A549 (cell line): ENCODE measurements around the gene ESR1. TPM values are rescaled to one million over a fixed set of nuclear protein-coding genes. Genes with fewer than 3 reads are reported as not detected.

Experiments
- ATAC-seq, 2 experiments: fragments of 200-7000 bp in 1 of 2; fragments of >200 bp in 1 of 2; cut with Nextera tagmentation in 1 of 2; cut with Tn5 transposase in 1 of 2; 3 replicates each; pipeline versions ENCODE4 v1.8.0 to v1.9.1; 2018 to 2020; ENCODE audit warnings: mild to moderate bottlenecking in 1 of 2, moderate library complexity in 1 of 2
- CTCF ChIA-PET: fragments of 300-600 bp; sonication (Branson Sonifier 250); formaldehyde crosslinking; extraction: SDS; loops from one replicate; lab custom pipeline; 2021; ENCODE audit warnings: antibody characterized with exemption, inconsistent platforms; lab: Yijun Ruan, JAX
- POLR2A ChIA-PET: fragments of 350-600 bp; formaldehyde crosslinking; extraction: SDS; loops from one replicate; lab custom pipeline; 2021; ENCODE audit warnings: antibody characterized with exemption, inconsistent platforms; lab: Yijun Ruan, JAX
- DNase-seq, 2 experiments: peaks; one replicate each; pipeline versions ENCODE4 v3.0.0 to v3.0.0-alpha.2; 2011 to 2016; ENCODE audit warnings: low read depth in 1 of 2, low spot score in 1 of 2
- FAIRE-seq: peaks from 2 replicates; lab custom pipeline; 2011; peaks lifted over from hg19 to GRCh38; lab: Jason Lieb, UNC
- H3K27ac ChIP-seq, 2 experiments: fragments of >200 bp; sonication (Bioruptor Twin); formaldehyde crosslinking; 3 replicates each; pipeline ENCODE4 v1.5.1; 2016 to 2017
- H3K4me1 ChIP-seq: fragments of >200 bp; sonication (Bioruptor Twin); formaldehyde crosslinking; 3 replicates; pipeline ENCODE4 v1.6.1; 2016
- H3K4me2 ChIP-seq: fragments of >200 bp; sonication (Bioruptor Twin); formaldehyde crosslinking; 3 replicates; pipeline ENCODE4 v1.6.1; 2016
- H3K4me3 ChIP-seq: fragments of >200 bp; sonication (Bioruptor Twin); formaldehyde crosslinking; 3 replicates; pipeline ENCODE4 v1.5.1; 2016
- H3K9me3 ChIP-seq: fragments of >200 bp; sonication (Bioruptor Twin); formaldehyde crosslinking; 3 replicates; pipeline ENCODE4 v1.6.1; 2016
- BHLHE40 ChIP-seq: IDR thresholded peaks from 2 replicates; pipeline ENCODE4 v1.6.1; 2012; ENCODE audit warnings: low read depth, low read length, inconsistent platforms
- CBX2 ChIP-seq: fragments of 200-600 bp; sonication (generic); IDR thresholded peaks from 2 replicates; pipeline ENCODE4 v1.6.1; 2016; ENCODE audit warnings: low read depth, mild to moderate bottlenecking, borderline replicate concordance
- CHD2 ChIP-seq: fragments of 150-350 bp; IDR thresholded peaks from 2 replicates; pipeline ENCODE4 v1.6.1; 2014; ENCODE audit warnings: low read length; ENCODE audit not compliant: partially characterized antibody
- EP300 ChIP-seq, 2 experiments: fragments of >200 bp; sonication (Bioruptor Twin); formaldehyde crosslinking; IDR thresholded peaks; 2 replicates in 1 of 2; 3 replicates in 1 of 2; pipeline ENCODE4 v1.6.1; 2016 to 2017
- HDAC2 ChIP-seq: fragments of 200-600 bp; sonication (generic); IDR thresholded peaks from 2 replicates; pipeline ENCODE4 v1.6.1; 2016
- KDM5A ChIP-seq: fragments of 200-600 bp; sonication (generic); IDR thresholded peaks from 2 replicates; pipeline ENCODE4 v1.6.1; 2016; ENCODE audit warnings: antibody characterized with exemption, mild to moderate bottlenecking
- MAFK ChIP-seq: fragments of 450-650 bp; IDR thresholded peaks from 2 replicates; pipeline ENCODE4 v1.6.1; 2014; ENCODE audit not compliant: partially characterized antibody
- MYC ChIP-seq: IDR thresholded peaks from 2 replicates; pipeline ENCODE4 v1.6.1; 2012; ENCODE audit warnings: mild to moderate bottlenecking, inconsistent platforms, low read length, improper control_type of control experiment, borderline replicate concordance
- NFE2L2 ChIP-seq: fragments of 150-350 bp; conservative IDR thresholded peaks from 2 replicates; pipeline ENCODE4 v1.6.1; 2014; ENCODE audit warnings: low read length
- NR3C1 ChIP-seq: fragments of >200 bp; sonication (Bioruptor Twin); formaldehyde crosslinking; IDR thresholded peaks from 3 replicates; pipeline ENCODE4 v1.6.1; 2017
- PHF8 ChIP-seq: fragments of 200-600 bp; sonication (generic); IDR thresholded peaks from 2 replicates; pipeline ENCODE4 v1.6.1; 2016; ENCODE audit warnings: low read depth, mild to moderate bottlenecking, antibody characterized with exemption, moderate library complexity, borderline replicate concordance
- RARB ChIP-seq: fragments of 250-450 bp; sonication (Bioruptor Pico); IDR thresholded peaks from 2 replicates; pipeline ENCODE4 v1.8.0; 2021; ENCODE audit warnings: mild to moderate bottlenecking, moderate library complexity
- RCOR1 ChIP-seq: fragments of 150-350 bp; IDR thresholded peaks from 2 replicates; pipeline ENCODE4 v1.6.1; 2014; ENCODE audit warnings: antibody characterized with exemption, low read length, low read depth
- RNF2 ChIP-seq: fragments of 200-600 bp; sonication (generic); IDR thresholded peaks from 2 replicates; pipeline ENCODE4 v1.6.1; 2016; ENCODE audit warnings: low read depth, mild to moderate bottlenecking, antibody characterized with exemption, moderate library complexity, borderline replicate concordance
- ZC3H11A ChIP-seq: fragments of 450-650 bp; IDR thresholded peaks from 2 replicates; pipeline ENCODE4 v1.6.1; 2014; ENCODE audit warnings: antibody characterized with exemption, mild to moderate bottlenecking
- WGBS: methylation state at CpG from one replicate; pipeline ENCODE4 v1.1.6; 2017; ENCODE audit errors: missing lambda C conversion rate; 5-methylcytosine and 5-hydroxymethylcytosine counted together
- polyA plus RNA-seq, 4 experiments: library from polyadenylated mRNA; depleted of rRNA in 3 of 4; stranded (reverse); fragments of >200 nt; fragmentation: RNase III in 1 of 4; extraction: RNeasy Plus Mini Kit Qiagen cat#74134 plus additional on column Dnase treatment in 1 of 4; gene quantifications; 2 replicates in 3 of 4; 3 replicates in 1 of 4; pipeline ENCODE4 v1.2.3, GENCODE V29; 2011 to 2017
- TF ChIP-seq, protein P1 (sequence below): IDR thresholded peaks from 2 replicates; pipeline ENCODE4 v1.6.1; 2012
- TF ChIP-seq, protein P2 (sequence below): IDR thresholded peaks from 2 replicates; pipeline ENCODE4 v1.6.1; 2012
- TF ChIP-seq, protein P3 (sequence below): fragments of 250-450 bp; sonication (Bioruptor Pico); IDR thresholded peaks from 2 replicates; pipeline ENCODE4 v1.5.0; 2020; ENCODE audit warnings: low read depth, mild to moderate bottlenecking, moderate library complexity
- TF ChIP-seq, protein P4 (sequence below): fragments of 450-650 bp; IDR thresholded peaks from 2 replicates; pipeline ENCODE4 v1.6.1; 2014; ENCODE audit warnings: antibody characterized with exemption
- TF ChIP-seq, protein P5 (sequence below): IDR thresholded peaks from 2 replicates; pipeline ENCODE4 v1.6.1; 2012; ENCODE audit warnings: low read depth, borderline replicate concordance
- TF ChIP-seq, protein P6 (sequence below): fragments of 150-350 bp; IDR thresholded peaks from 2 replicates; pipeline ENCODE4 v1.6.1; 2014; ENCODE audit warnings: low read depth, mild to moderate bottlenecking, low read length

The ESR1 gene
- polyA plus RNA-seq, 2 of the 4 experiments (the other 2 are of a cell fraction) = not detected

DNA sequence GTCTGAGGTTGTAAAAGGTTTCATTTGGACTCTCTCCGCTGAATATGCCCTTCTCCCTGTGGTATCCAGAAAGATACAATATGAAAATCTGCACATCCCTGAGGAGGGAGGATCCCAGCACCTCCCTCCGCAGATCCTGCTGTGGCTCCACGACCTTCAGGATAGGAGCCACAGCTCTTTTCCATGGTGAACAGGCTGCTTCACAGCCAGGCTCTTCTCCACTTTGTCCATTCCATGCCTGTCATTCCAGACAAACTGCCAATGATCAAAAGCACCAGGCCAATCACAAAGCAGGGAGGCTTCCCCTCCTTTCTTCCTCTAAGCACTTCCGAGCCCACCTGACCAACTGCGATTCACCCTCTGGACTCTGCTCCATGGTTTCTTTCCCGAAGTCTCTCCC, 339.8 kb downstream of the ESR1 start (continued):
- no peak for TF ChIP-seq PHF8
- TF ChIP-seq RCOR1 = no peak
- TF ChIP-seq CBX2 = no peak
- no peak for TF ChIP-seq BHLHE40
- TF ChIP-seq HDAC2 = no peak
- TF ChIP-seq, protein P1, sequence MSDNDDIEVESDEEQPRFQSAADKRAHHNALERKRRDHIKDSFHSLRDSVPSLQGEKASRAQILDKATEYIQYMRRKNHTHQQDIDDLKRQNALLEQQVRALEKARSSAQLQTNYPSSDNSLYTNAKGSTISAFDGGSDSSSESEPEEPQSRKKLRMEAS = no peak
- TF ChIP-seq RNF2 = no peak
- TF ChIP-seq, protein P2, sequence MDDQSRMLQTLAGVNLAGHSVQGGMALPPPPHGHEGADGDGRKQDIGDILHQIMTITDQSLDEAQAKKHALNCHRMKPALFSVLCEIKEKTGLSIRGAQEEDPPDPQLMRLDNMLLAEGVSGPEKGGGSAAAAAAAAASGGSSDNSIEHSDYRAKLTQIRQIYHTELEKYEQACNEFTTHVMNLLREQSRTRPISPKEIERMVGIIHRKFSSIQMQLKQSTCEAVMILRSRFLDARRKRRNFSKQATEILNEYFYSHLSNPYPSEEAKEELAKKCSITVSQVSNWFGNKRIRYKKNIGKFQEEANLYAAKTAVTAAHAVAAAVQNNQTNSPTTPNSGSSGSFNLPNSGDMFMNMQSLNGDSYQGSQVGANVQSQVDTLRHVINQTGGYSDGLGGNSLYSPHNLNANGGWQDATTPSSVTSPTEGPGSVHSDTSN = no peak

DNA sequence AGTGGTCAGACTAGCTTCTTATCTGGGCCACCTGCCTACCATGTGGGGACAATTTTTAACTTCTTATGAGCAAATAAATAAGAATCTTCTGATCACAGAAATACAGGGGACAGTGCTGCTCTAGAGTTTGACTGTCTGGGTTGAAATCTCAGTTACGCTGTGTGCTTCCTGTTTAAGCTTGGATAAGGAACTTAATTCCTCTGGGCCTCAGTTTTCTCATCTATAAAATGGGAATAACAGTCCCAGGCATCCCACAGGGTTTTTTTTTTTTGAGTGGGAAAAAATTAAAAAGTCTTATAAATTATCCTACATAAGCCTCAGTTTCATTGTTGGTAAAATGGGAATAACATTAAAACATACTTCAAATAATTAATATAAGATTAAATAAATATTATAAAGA, 340.9 kb downstream of the ESR1 start:
- no peak for DNase-seq
- ChIA-PET POLR2A (no interaction called here), CTCF (no interaction called here)
- ATAC-seq = no peak
- no peak overlapping the region for H3K4me3 ChIP-seq
- no peak for FAIRE-seq
- no peak for TF ChIP-seq CHD2
- TF ChIP-seq, protein P3, sequence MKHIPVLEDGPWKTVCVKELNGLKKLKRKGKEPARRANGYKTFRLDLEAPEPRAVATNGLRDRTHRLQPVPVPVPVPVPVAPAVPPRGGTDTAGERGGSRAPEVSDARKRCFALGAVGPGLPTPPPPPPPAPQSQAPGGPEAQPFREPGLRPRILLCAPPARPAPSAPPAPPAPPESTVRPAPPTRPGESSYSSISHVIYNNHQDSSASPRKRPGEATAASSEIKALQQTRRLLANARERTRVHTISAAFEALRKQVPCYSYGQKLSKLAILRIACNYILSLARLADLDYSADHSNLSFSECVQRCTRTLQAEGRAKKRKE (CRISPR knock-in tag) = no peak
- TF ChIP-seq, protein P4, sequence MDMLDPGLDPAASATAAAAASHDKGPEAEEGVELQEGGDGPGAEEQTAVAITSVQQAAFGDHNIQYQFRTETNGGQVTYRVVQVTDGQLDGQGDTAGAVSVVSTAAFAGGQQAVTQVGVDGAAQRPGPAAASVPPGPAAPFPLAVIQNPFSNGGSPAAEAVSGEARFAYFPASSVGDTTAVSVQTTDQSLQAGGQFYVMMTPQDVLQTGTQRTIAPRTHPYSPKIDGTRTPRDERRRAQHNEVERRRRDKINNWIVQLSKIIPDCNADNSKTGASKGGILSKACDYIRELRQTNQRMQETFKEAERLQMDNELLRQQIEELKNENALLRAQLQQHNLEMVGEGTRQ = no peak
- TF ChIP-seq KDM5A = no peak
- no peak for TF ChIP-seq NR3C1
- TF ChIP-seq, protein P5, sequence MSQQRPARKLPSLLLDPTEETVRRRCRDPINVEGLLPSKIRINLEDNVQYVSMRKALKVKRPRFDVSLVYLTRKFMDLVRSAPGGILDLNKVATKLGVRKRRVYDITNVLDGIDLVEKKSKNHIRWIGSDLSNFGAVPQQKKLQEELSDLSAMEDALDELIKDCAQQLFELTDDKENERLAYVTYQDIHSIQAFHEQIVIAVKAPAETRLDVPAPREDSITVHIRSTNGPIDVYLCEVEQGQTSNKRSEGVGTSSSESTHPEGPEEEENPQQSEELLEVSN = no peak
- TF ChIP-seq MYC = no peak
- no peak for TF ChIP-seq NFE2L2
- TF ChIP-seq EP300 (IDR thresholded peaks at IDR 0.05) = no peak
- H3K4me1 ChIP-seq = no peaks in the 10 kb centered on the region
- 100% methylated on average over 1 of the region's 1 CpG for WGBS
- H3K4me2 ChIP-seq = no peak overlapping the region
- H3K9me3 ChIP-seq = no peaks in the 10 kb centered on the region
- no peak overlapping the region for H3K27ac ChIP-seq

DNA sequence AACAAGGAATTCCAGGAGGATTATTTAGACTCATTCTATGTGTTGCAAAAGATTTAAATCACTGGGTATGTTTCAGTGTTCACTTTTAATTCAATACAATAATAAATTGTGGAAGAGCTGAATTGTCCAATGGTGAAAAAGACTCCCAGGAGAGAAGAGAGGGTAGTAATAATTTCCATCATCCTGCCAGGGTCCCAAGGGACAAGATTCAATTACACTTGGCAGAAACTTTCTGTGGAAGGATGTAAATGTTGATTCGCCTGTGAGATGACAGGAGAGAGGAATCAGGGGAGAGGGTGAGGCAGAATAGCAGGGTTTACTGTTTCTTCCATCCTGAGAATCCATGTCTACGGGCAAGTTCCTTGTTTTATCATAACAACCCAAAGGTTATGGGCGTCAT, 342.7 kb downstream of the ESR1 start:
- ChIA-PET POLR2A (no interaction called here), CTCF (interaction anchor here (1.0 kb wide), 1 partner anchor 12 kb away, joined by 3 read pairs; no protein-coding TSS in a partner anchor)
- Histone ChIP-seq H3K4me2 (no peak overlapping the region), H3K9me3 (no peaks in the 10 kb centered on the region)
- DNase-seq = no peak
- TF ChIP-seq RARB (CRISPR knock-in tag) (no peak), MAFK (no peak), NR3C1 (no peak), ZC3H11A (no peak), EP300 (IDR thresholded peaks at IDR 0.05) (no peak), RCOR1 (no peak)
- TF ChIP-seq, protein P2 = no peak
- TF ChIP-seq, protein P6, sequence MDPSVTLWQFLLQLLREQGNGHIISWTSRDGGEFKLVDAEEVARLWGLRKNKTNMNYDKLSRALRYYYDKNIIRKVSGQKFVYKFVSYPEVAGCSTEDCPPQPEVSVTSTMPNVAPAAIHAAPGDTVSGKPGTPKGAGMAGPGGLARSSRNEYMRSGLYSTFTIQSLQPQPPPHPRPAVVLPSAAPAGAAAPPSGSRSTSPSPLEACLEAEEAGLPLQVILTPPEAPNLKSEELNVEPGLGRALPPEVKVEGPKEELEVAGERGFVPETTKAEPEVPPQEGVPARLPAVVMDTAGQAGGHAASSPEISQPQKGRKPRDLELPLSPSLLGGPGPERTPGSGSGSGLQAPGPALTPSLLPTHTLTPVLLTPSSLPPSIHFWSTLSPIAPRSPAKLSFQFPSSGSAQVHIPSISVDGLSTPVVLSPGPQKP = no peak
- TF ChIP-seq, protein P3 (CRISPR knock-in tag) = no peak
- TF ChIP-seq, all 56 proteins: peak for 0
- Histone ChIP-seq H3K4me1 (no peaks in the 10 kb centered on the region), H3K4me3 (no peak overlapping the region), H3K27ac (no peak overlapping the region)
- FAIRE-seq = no peak
- no peak for ATAC-seq
- 85% methylated on average over 3 of the region's 3 CpGs for WGBS
